Tibial nerve (tissue), 4 donors: ENCODE results near the gene TSC22D1. TPM values are rescaled to one million over a fixed set of nuclear protein-coding genes. Genes with fewer than 3 reads are reported as not detected.
"Not testable (repeated sequence)": the region's sequence is repeated elsewhere in the genome, so short reads cannot be mapped to it uniquely, and the experiment has no call there.

ENCODE experiments used
- DNase-seq, 2 donors: peaks; one replicate each; pipeline ENCODE4 v3.0.0-alpha.2; 2019; ENCODE audit warnings: low spot score in 2 of 2
- H3K27ac ChIP-seq, 4 donors: fragments of 200-600 bp; sonication (generic) in 3 of 4; one replicate each; pipeline ENCODE4 v1.5.1; 2017 to 2019; ENCODE audit warnings: mild to moderate bottlenecking in 1 of 4
- H3K27me3 ChIP-seq, 2 donors: fragments of 200-600 bp; sonication (generic) in 1 of 2; one replicate each; pipeline versions ENCODE4 v1.5.1 to v1.6.0; 2017 to 2019
- H3K36me3 ChIP-seq, 3 donors: fragments of 200-600 bp; sonication (generic); one replicate each; pipeline ENCODE4 v1.5.1; 2018 to 2019
- H3K4me1 ChIP-seq, 4 donors: fragments of 200-600 bp; sonication (generic) in 3 of 4; one replicate each; pipeline ENCODE4 v1.5.1; 2017 to 2019
- H3K4me3 ChIP-seq, 4 donors: fragments of 200-600 bp; sonication (generic) in 3 of 4; one replicate each; pipeline ENCODE4 v1.5.1; 2017 to 2019; ENCODE audit warnings: mild to moderate bottlenecking in 1 of 4, moderate library complexity in 1 of 4
- H3K9me3 ChIP-seq, 4 donors: fragments of 200-600 bp; sonication (generic) in 3 of 4; one replicate each; pipeline ENCODE4 v1.5.1; 2017 to 2019
- CTCF ChIP-seq, 5 experiments: fragments of 200-600 bp in 3 of 5; fragments of 450-650 bp in 2 of 5; sonication (generic) in 3 of 5; IDR thresholded peaks; one replicate each; pipeline ENCODE4 v1.5.1; 2016 to 2019; ENCODE audit warnings: antibody characterized with exemption in 5 of 5, mild to moderate bottlenecking in 3 of 5, moderate library complexity in 2 of 5
- EP300 ChIP-seq, 2 donors: sonication (generic); formaldehyde crosslinking; IDR thresholded peaks; one replicate each; pipeline ENCODE4 v1.6.1; 2017; ENCODE audit warnings: antibody characterized with exemption in 2 of 2, mild to moderate bottlenecking in 1 of 2
- POLR2A ChIP-seq, 2 donors: fragments of 450-650 bp; IDR thresholded peaks; one replicate each; pipeline ENCODE4 v1.6.1; 2017; ENCODE audit warnings: antibody characterized with exemption in 2 of 2, mild to moderate bottlenecking in 2 of 2, moderate library complexity in 2 of 2
- WGBS, 2 donors: methylation state at CpG; one replicate each; pipeline ENCODE4 v1.1.5; 2018; 5-methylcytosine and 5-hydroxymethylcytosine counted together
- total RNA-seq, 4 donors: library from RNA; depleted of rRNA; stranded (reverse); fragments of >200 nt; gene quantifications; one replicate each; pipeline ENCODE4 v1.1.0, GENCODE V29; 2016

TSC22D1 gene
- total RNA-seq, 4 donors from 2014 or later: 203 to 334 (median 213) TPM

DNA sequence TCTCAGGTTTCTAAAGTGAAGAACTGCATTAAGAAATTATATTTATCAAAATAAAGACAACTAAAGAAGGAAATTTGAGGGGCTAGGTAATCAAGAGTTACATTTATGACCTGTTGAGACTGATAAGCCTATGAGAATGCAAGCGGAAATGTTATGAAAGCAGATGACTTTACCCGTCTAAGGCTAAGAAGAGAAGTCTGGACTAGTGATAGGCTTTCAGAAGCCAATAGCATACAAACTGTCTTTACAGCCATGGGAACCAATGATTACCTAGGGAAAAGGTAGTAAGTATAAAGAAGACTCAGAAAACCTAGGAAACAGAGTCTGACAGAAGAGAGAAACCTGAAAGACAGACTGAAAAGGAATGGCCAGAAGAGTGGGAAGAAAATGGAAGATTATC is 11.2 kb downstream of the TSC22D1 start:
- Histone ChIP-seq H3K36me3 (no peaks in the 10 kb centered on the region), H3K27me3 (no peaks in the 10 kb centered on the region), H3K9me3 (no peaks in the 10 kb centered on the region), H3K27ac (no peak overlapping the region), H3K4me1 (peaks cover 0 to 10% (median 0%) of the 10 kb centered on the region in 4 donors), H3K4me3 (no peak overlapping the region)
- no peak for DNase-seq
- 77 to 89% methylated on average over 2 of the region's 2 CpGs for WGBS, 2 donors
- TF ChIP-seq POLR2A (IDR thresholded peaks at IDR 0.05) (no peak), CTCF (IDR thresholded peaks at IDR 0.05) (no peak), EP300 (IDR thresholded peaks at IDR 0.05) (no peak)

GRCh38 chr13:44562853-44563252 is 13.3 kb downstream of the TSC22D1 start:
- not testable (repeated sequence) for H3K9me3 ChIP-seq, H3K36me3 ChIP-seq, H3K27me3 ChIP-seq, DNase-seq, H3K4me3 ChIP-seq, H3K27ac ChIP-seq
- peaks cover 0 to 10% (median 0%) of the 10 kb centered on the region in 4 donors for H3K4me1 ChIP-seq
- WGBS, 2 donors: 87 to 92% methylated on average over 6 of the region's 6 CpGs

DNA sequence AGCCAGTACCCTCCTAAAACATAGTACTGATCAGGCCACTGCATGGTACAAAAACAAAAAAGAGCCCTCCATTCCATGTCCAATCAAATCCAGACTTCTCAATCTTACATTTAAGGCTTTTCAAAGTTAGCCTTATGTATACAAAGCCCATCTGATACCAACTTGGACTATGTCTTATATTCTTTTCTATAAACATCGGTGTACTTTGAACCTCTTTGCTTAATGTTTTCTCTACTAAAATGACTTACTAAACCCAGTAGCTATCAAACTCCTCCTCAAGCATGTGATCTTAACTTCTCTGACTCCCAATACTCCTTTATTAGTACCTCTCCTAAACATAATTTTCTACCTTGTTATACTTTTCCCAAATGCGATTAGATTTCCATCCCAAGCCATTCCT is 14.8 kb downstream of the TSC22D1 start:
- Histone ChIP-seq H3K27ac (no peak overlapping the region), H3K27me3 (no peaks in the 10 kb centered on the region), H3K4me1 (peaks cover 0 to 10% (median 0%) of the 10 kb centered on the region in 4 donors), H3K9me3 (no peaks in the 10 kb centered on the region), H3K36me3 (peaks cover 0 to 10% (median 0%) of the 10 kb centered on the region in 3 donors), H3K4me3 (no peak overlapping the region)
- no peak for DNase-seq
- 95 to 96% methylated on average over 2 of the region's 2 CpGs for WGBS, 2 donors
- no peak for TF ChIP-seq EP300 (IDR thresholded peaks at IDR 0.05)
- TF ChIP-seq POLR2A (IDR thresholded peaks at IDR 0.05): no peak
- TF ChIP-seq CTCF (IDR thresholded peaks at IDR 0.05): no peak

DNA sequence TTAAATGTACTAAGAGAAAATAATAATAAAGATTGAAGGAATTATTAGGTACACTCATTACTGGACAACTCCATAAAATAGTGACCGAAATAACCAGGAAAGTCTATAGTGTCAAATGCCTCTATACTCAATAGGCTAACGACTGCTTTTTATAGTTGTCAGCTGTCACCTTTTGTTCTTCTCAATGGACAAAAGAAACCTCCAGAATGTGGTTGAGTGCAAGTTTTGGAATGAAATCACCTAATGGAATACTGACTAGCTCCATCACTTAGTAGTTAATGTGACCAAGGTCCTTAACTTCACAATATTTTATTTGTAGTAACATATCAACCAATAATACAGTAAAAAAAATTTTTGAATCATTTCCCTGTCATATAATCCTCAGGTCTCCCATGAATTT is 18.1 kb downstream of the TSC22D1 start:
- DNase-seq: no peak
- no peak overlapping the region for H3K27ac ChIP-seq
- peaks cover 0 to 12% (median 0%) of the 10 kb centered on the region in 3 donors for H3K36me3 ChIP-seq
- TF ChIP-seq CTCF (IDR thresholded peaks at IDR 0.05) (no peak), EP300 (IDR thresholded peaks at IDR 0.05) (no peak), POLR2A (IDR thresholded peaks at IDR 0.05) (no peak)
- H3K9me3 ChIP-seq: no peaks in the 10 kb centered on the region
- no peaks in the 10 kb centered on the region for H3K27me3 ChIP-seq
- WGBS, 2 donors: 62 to 72% methylated on average over 2 of the region's 2 CpGs
- H3K4me3 ChIP-seq: no peak overlapping the region
- peaks cover 0 to 6% (median 0%) of the 10 kb centered on the region in 4 donors for H3K4me1 ChIP-seq

- no peaks in the 10 kb centered on the region for H3K9me3 ChIP-seq
- TF ChIP-seq POLR2A (IDR thresholded peaks at IDR 0.05) (no peak), EP300 (IDR thresholded peaks at IDR 0.05) (no peak), CTCF (IDR thresholded peaks at IDR 0.05) (no peak)
- H3K27me3 ChIP-seq: no peaks in the 10 kb centered on the region
- peaks cover 0 to 22% (median 0%) of the 10 kb centered on the region in 3 donors for H3K36me3 ChIP-seq
- no peaks in the 10 kb centered on the region for H3K4me1 ChIP-seq
- no peak for DNase-seq
- no peak overlapping the region for H3K27ac ChIP-seq
- no peak overlapping the region for H3K4me3 ChIP-seq
- 93 to 94% methylated on average over 12 of the region's 12 CpGs for whole genome bisulfite sequencing, 2 donors
Observed at GRCh38 chr13:44555207-44555606, 20.9 kb downstream of the TSC22D1 start.

GRCh38 chr13:44549476-44549875 is 26.7 kb downstream of the TSC22D1 start:
- DNase-seq: no peak
- no peaks in the 10 kb centered on the region for H3K27me3 ChIP-seq
- 89 to 93% methylated on average over 4 of the region's 4 CpGs for WGBS, 2 donors
- TF ChIP-seq CTCF (IDR thresholded peaks at IDR 0.05): no peak
- no peak for TF ChIP-seq EP300 (IDR thresholded peaks at IDR 0.05)
- TF ChIP-seq POLR2A (IDR thresholded peaks at IDR 0.05): no peak
- no peak overlapping the region for H3K4me3 ChIP-seq
- no peaks in the 10 kb centered on the region for H3K9me3 ChIP-seq
- H3K27ac ChIP-seq: no peak overlapping the region
- no peaks in the 10 kb centered on the region for H3K4me1 ChIP-seq
- H3K36me3 ChIP-seq: peaks cover 0 to 11% (median 0%) of the 10 kb centered on the region in 3 donors
